ENCODE measurements around the gene ZNF579.
"Not testable (repeated sequence)": the region's sequence is repeated elsewhere in the genome, so short reads cannot be mapped to it uniquely, and the experiment has no call there.

GRCh38 chr19:55534280-55534679, 46.4 kb downstream of the ZNF579 start:
- TF ChIP-seq SPI1, POLR2AphosphoS5, POLR2A (IDR thresholded peaks at IDR 0.05; ENCODE audit: low read depth, low read length): not testable (repeated sequence)
